ENCODE measurements around the gene SCGB1C1. TPM values are rescaled to one million over a fixed set of nuclear protein-coding genes. Genes with fewer than 3 reads are reported as not detected.

SCGB1C1 gene
- total and polyA plus RNA-seq, 2 of the 8 experiments (the other 6 are each of a cell fraction or from before 2014, with no cell fraction given): not detected

- Histone ChIP-seq H3K14ac (ENCODE audit: insufficient read length) (no peak overlapping the region), H3K4me2 (ENCODE audit: insufficient read depth in 1 of 2, low read depth in 2 of 2, low read length in 2 of 2) (no peak overlapping the region), H3K23ac (ENCODE audit: insufficient read length) (no peak overlapping the region), H2BK120ac (replicated peaks; ENCODE audit: low read depth, low read length) (no peak overlapping the region), H3K36me3 (ENCODE audit: control insufficient read depth in 2 of 4, insufficient read depth in 4 of 4, low read length in 3 of 4) (no peaks in the 10 kb centered on the region; a peak in 2 of 8 replicates), H3K18ac (ENCODE audit: extremely low read depth, low read length) (no peak overlapping the region), H3K79me2 (ENCODE audit: control insufficient read depth in 1 of 2, insufficient read depth in 2 of 2, low read length in 2 of 2) (peaks cover 0 to 7% of the 10 kb centered on the region in 2 experiments; a peak in 1 of 4 replicates), H3K27me3 (replicated peaks in 1 of 4; ENCODE audit: control insufficient read depth in 3 of 4, extremely low read depth in 1 of 4, insufficient read depth in 3 of 4, low read length in 3 of 4) (no peaks in the 10 kb centered on the region), H2AFZ (ENCODE audit: low read length) (no peak overlapping the region), H2BK5ac (ENCODE audit: low read depth, low read length) (no peak overlapping the region), H3K4ac (replicated peaks; ENCODE audit: insufficient read length, low read depth, low read length) (no peak overlapping the region), H4K8ac (ENCODE audit: extremely low read depth, insufficient read depth, low read length) (no peak overlapping the region), H4K91ac (replicated peaks; ENCODE audit: insufficient read length, low read length) (no peak overlapping the region), H3K79me1 (ENCODE audit: low read depth, low read length) (peaks cover 2% of the 10 kb centered on the region; the same call in 1 of the 2 replicates), H2BK12ac (ENCODE audit: low read depth, low read length) (no peak overlapping the region), H3K27ac (ENCODE audit: low read depth, low read length) (no peak overlapping the region), H3K9ac (replicated peaks in 1 of 4; ENCODE audit: extremely low read depth in 1 of 4, low read depth in 3 of 4, low read length in 3 of 4) (no peak overlapping the region), H3K4me3 (ENCODE audit: extremely low read depth in 1 of 4, insufficient read depth in 2 of 4, low read depth in 3 of 4, low read length in 4 of 4) (no peak overlapping the region), H2AK5ac (ENCODE audit: low read depth, low read length) (no peak overlapping the region), H3K56ac (replicated peaks; ENCODE audit: insufficient read length, low read depth, low read length) (no peak overlapping the region), H4K5ac (ENCODE audit: insufficient read length, low read depth, low read length) (no peak overlapping the region), H4K20me1 (replicated peaks in 1 of 2; ENCODE audit: control insufficient read depth in 1 of 2, insufficient read depth in 2 of 2, low read length in 2 of 2) (no peaks in the 10 kb centered on the region), H2BK15ac (ENCODE audit: low read length) (no peak overlapping the region), H3K23me2 (ENCODE audit: low read depth, low read length) (peaks cover under 1% of the 10 kb centered on the region), H3K4me1 (replicated peaks in 1 of 4; ENCODE audit: control insufficient read depth in 3 of 4, insufficient read depth in 4 of 4, low read length in 3 of 4) (no peaks in the 10 kb centered on the region), H2BK20ac (ENCODE audit: low read length) (no peak overlapping the region), H3K9me3 (ENCODE audit: insufficient read depth in 2 of 2, low read depth in 1 of 2, low read length in 1 of 2) (no peaks in the 10 kb centered on the region)
- 90% methylated on average over 10 of the region's 10 CpGs; no CpG with 5 or more reads in 1 of the 2 experiments for whole genome bisulfite sequencing, 2 experiments (ENCODE audit: extremely low coverage in 1 of 2, insufficient coverage in 1 of 2, insufficient read length in 1 of 2, insufficient replicate concordance in 2 of 2, low coverage in 1 of 2, low lambda C conversion rate in 2 of 2, missing lambda C conversion rate in 1 of 2)
- POLR2A ChIA-PET (ENCODE audit: partially characterized antibody): interaction anchor here (1.9 to 9.7 kb wide), 2 partner anchors 15 to 21 kb away, joined by 9 to 99 read pairs; no protein-coding TSS in a partner anchor
- DNase-seq (ENCODE audit: low read depth in 1 of 2, low spot score in 2 of 2) (no peak), FAIRE-seq (no peak)
- no peak for TF ChIP-seq RXRA (IDR thresholded peaks at IDR 0.05; ENCODE audit: insufficient read depth, low read depth, low read length)
- no peak for TF ChIP-seq SIN3A (conservative IDR thresholded peaks at IDR 0.05 in 1 of 2, IDR thresholded peaks at IDR 0.05 in 1 of 2; ENCODE audit: low read depth in 1 of 2, low read length in 2 of 2)
- CTCF ChIA-PET (ENCODE audit: partially characterized antibody): interaction anchor here (0.8 to 3.7 kb wide), 5 partner anchors 19 to 136 kb away, joined by 3 to 18 read pairs (median 3); no protein-coding TSS in a partner anchor
Measured at GRCh38 chr11:230431-230830, 37.6 kb downstream of the SCGB1C1 start.

Measured in H1 (cell line).